Measurements from ENCODE around the gene LIPK. TPM values are rescaled to one million over a fixed set of nuclear protein-coding genes. Genes with fewer than 3 reads are reported as not detected.
A peak's percentile ranks its signal among the peaks of the same experiment; 100 is the strongest.

LIPK gene
- polyA plus RNA-seq (2011; rRNA removed) (0.05 TPM in 1 of 2 replicates, not detected in the other), polyA plus RNA-seq (2017; fragmentation: RNase III; extraction: RNeasy Plus Mini Kit Qiagen cat#74134 plus additional on column Dnase treatment) (not detected in 3 replicates), polyA minus RNA-seq (2011; rRNA and poly(A)+ RNA removed) (not detected in 2 replicates)
- polyA plus RNA-seq (2012; cell fraction: cytosol; rRNA removed), result not detected in 2 replicates
- polyA plus RNA-seq (2012; cell fraction: nucleus; rRNA removed), result not detected in 2 replicates

GRCh38 chr10:88705958-88706357 lies at the start of gene LIPK:
TSS of gene LIPK (plus strand) at chr10:88706249. CDS start at chr10:88724544, 18,295 bp downstream.
- Histone ChIP-seq H3K4me3 (no peak within 1 kb of the TSS), H3K27ac (peak within 1 kb of the TSS; percentile 43 to 65; a peak in 3 of 6 replicates), H3K4me1 (peaks cover 41% of the 10 kb centered on the region), H3K9me3 (no peaks in the 10 kb centered on the region), H3K4me2 (peak within 1 kb of the TSS; percentile 56)
- TF ChIP-seq ELK1 (IDR thresholded peaks at IDR 0.05; ENCODE audit: low read depth, low read length) (no peak), RNF2 (IDR thresholded peaks at IDR 0.05; ENCODE audit: borderline replicate concordance, low read depth) (no peak), CBX8 (IDR thresholded peaks at IDR 0.05) (no peak), GATA3 (IDR thresholded peaks at IDR 0.05; ENCODE audit: borderline replicate concordance) (no peak), BCL3 (IDR thresholded peaks at IDR 0.05) (no peak), MYC (IDR thresholded peaks at IDR 0.05; ENCODE audit: borderline replicate concordance, low read length) (no peak), RAD21 (conservative IDR thresholded peaks at IDR 0.05 in 1 of 2, IDR thresholded peaks at IDR 0.05 in 1 of 2) (no peak)
- TF ChIP-seq, protein P1, sequence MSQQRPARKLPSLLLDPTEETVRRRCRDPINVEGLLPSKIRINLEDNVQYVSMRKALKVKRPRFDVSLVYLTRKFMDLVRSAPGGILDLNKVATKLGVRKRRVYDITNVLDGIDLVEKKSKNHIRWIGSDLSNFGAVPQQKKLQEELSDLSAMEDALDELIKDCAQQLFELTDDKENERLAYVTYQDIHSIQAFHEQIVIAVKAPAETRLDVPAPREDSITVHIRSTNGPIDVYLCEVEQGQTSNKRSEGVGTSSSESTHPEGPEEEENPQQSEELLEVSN (IDR thresholded peaks at IDR 0.05; ENCODE audit: borderline replicate concordance, low read depth), result no peak
- TF ChIP-seq, protein P2, sequence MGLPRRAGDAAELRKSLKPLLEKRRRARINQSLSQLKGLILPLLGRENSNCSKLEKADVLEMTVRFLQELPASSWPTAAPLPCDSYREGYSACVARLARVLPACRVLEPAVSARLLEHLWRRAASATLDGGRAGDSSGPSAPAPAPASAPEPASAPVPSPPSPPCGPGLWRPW (IDR thresholded peaks at IDR 0.05), result no peak
- DNase-seq (ENCODE audit: low read depth in 1 of 2, low spot score in 1 of 2), result no peak
- ATAC-seq, result no peak
- 100% methylated on average over 1 of the region's 1 CpG for WGBS (ENCODE audit: missing lambda C conversion rate)
- peak; percentile 46 for FAIRE-seq
- ChIA-PET POLR2A (no interaction called here), CTCF (interaction anchor here (0.9 to 1.2 kb wide), 2 partner anchors 16 to 17 kb away, joined by 3 to 5 read pairs; no protein-coding TSS in a partner anchor)

- no peak overlapping the region for H3K27ac ChIP-seq
- ChIA-PET POLR2A (no interaction called here), CTCF (interaction anchor here (0.8 kb wide), 1 partner anchor 30 kb away, joined by 3 read pairs; no protein-coding TSS in a partner anchor)
- no peak overlapping the region for H3K4me2 ChIP-seq
- no peak overlapping the region for H3K4me3 ChIP-seq
- FAIRE-seq (no peak), DNase-seq (ENCODE audit: low read depth in 1 of 2, low spot score in 1 of 2) (no peak), ATAC-seq (no peak)
- H3K9me3 ChIP-seq, result no peaks in the 10 kb centered on the region
- TF ChIP-seq ESRRA (IDR thresholded peaks at IDR 0.05; ENCODE audit: borderline replicate concordance, low read length), result no peak
- no peak for TF ChIP-seq RAD21 (conservative IDR thresholded peaks at IDR 0.05 in 1 of 2, IDR thresholded peaks at IDR 0.05 in 1 of 2)
- no peak for TF ChIP-seq ZNF302 (CRISPR knock-in tag; IDR thresholded peaks at IDR 0.05)
- TF ChIP-seq JUNB (IDR thresholded peaks at IDR 0.05), result no peak
- TF ChIP-seq FOSL2 (IDR thresholded peaks at IDR 0.05), result no peak
- TF ChIP-seq FOSL2 (CRISPR knock-in tag; IDR thresholded peaks at IDR 0.05), result no peak
- TF ChIP-seq, protein P3, sequence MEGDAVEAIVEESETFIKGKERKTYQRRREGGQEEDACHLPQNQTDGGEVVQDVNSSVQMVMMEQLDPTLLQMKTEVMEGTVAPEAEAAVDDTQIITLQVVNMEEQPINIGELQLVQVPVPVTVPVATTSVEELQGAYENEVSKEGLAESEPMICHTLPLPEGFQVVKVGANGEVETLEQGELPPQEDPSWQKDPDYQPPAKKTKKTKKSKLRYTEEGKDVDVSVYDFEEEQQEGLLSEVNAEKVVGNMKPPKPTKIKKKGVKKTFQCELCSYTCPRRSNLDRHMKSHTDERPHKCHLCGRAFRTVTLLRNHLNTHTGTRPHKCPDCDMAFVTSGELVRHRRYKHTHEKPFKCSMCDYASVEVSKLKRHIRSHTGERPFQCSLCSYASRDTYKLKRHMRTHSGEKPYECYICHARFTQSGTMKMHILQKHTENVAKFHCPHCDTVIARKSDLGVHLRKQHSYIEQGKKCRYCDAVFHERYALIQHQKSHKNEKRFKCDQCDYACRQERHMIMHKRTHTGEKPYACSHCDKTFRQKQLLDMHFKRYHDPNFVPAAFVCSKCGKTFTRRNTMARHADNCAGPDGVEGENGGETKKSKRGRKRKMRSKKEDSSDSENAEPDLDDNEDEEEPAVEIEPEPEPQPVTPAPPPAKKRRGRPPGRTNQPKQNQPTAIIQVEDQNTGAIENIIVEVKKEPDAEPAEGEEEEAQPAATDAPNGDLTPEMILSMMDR (IDR thresholded peaks at IDR 0.05), result no peak
- TF ChIP-seq, protein P4, sequence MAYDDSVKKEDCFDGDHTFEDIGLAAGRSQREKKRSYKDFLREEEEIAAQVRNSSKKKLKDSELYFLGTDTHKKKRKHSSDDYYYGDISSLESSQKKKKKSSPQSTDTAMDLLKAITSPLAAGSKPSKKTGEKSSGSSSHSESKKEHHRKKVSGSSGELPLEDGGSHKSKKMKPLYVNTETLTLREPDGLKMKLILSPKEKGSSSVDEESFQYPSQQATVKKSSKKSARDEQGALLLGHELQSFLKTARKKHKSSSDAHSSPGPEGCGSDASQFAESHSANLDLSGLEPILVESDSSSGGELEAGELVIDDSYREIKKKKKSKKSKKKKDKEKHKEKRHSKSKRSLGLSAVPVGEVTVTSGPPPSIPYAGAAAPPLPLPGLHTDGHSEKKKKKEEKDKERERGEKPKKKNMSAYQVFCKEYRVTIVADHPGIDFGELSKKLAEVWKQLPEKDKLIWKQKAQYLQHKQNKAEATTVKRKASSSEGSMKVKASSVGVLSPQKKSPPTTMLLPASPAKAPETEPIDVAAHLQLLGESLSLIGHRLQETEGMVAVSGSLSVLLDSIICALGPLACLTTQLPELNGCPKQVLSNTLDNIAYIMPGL (CRISPR knock-in tag; IDR thresholded peaks at IDR 0.05; ENCODE audit: borderline replicate concordance), result no peak
- no peak for TF ChIP-seq NPAS2 (CRISPR knock-in tag; IDR thresholded peaks at IDR 0.05; ENCODE audit: borderline replicate concordance)
- no peak for TF ChIP-seq CEBPB (IDR thresholded peaks at IDR 0.05)
- no peak for TF ChIP-seq NFE2L2 (conservative IDR thresholded peaks at IDR 0.05; ENCODE audit: low read length)
- TF ChIP-seq MAZ (IDR thresholded peaks at IDR 0.05; ENCODE audit: borderline replicate concordance, low read depth, low read length), result no peak
- TF ChIP-seq, protein P2 (IDR thresholded peaks at IDR 0.05), result no peak
- no peak for TF ChIP-seq EHF (CRISPR knock-in tag; IDR thresholded peaks at IDR 0.05)
- TF ChIP-seq MYC (IDR thresholded peaks at IDR 0.05; ENCODE audit: borderline replicate concordance, low read length), result no peak
- TF ChIP-seq RARB (CRISPR knock-in tag; IDR thresholded peaks at IDR 0.05), result no peak
- peaks cover 1% of the 10 kb centered on the region; the same call in 1 of the 3 replicates for H3K4me1 ChIP-seq
- whole genome bisulfite sequencing (ENCODE audit: missing lambda C conversion rate), result 50% methylated on average over 1 of the region's 1 CpG
Observed at GRCh38 chr10:88657901-88658300, 48.1 kb upstream of the LIPK start.
